Omental fat pad (tissue), 4 donors: ENCODE results near the gene ARHGEF16. TPM values are rescaled to one million over a fixed set of nuclear protein-coding genes. Genes with fewer than 3 reads are reported as not detected.

ENCODE experiments used
- ATAC-seq: fragments of 150-250 bp; one replicate; pipeline ENCODE4 v1.9.1; 2016; ENCODE audit warnings: mild to moderate bottlenecking, moderate library complexity; ENCODE audit not compliant: low FRiP score
- DNase-seq: peaks from one replicate; pipeline ENCODE4 v3.0.0-alpha.2; 2019; ENCODE audit warnings: low spot score
- CTCF ChIP-seq, 3 donors: fragments of 450-650 bp; IDR thresholded peaks; one replicate each; pipeline ENCODE4 v1.5.1; 2016 to 2017; ENCODE audit warnings: antibody characterized with exemption in 3 of 3, mild to moderate bottlenecking in 3 of 3, moderate library complexity in 2 of 3
- total RNA-seq, 4 donors: library from RNA; depleted of rRNA; stranded (reverse); fragments of >200 nt; gene quantifications; one replicate each; pipeline ENCODE4 v1.1.0, GENCODE V29; 2016

Gene ARHGEF16
- 1 to 10 TPM in 3 of 4 donors, under 1 TPM in 1; 0.36 to 3.2 (median 1.9) TPM for total RNA-seq

GRCh38 chr1:3453891-3454810, at the start of gene ARHGEF16:
Gene ARHGEF16 (plus strand): TSS chr1:3454665. CDS start chr1:3463085, 8,420 bp downstream.
- no peak for TF ChIP-seq CTCF (IDR thresholded peaks at IDR 0.05)
- DNase-seq, result no peak
- peak; percentile 50 for ATAC-seq

GRCh38 chr1:3404801-3405200, 49.7 kb upstream of the ARHGEF16 start:
- no peak for DNase-seq
- no peak for TF ChIP-seq CTCF (IDR thresholded peaks at IDR 0.05)
- no peak for ATAC-seq

- no peak for TF ChIP-seq CTCF (IDR thresholded peaks at IDR 0.05)
- DNase-seq (no peak), ATAC-seq (no peak)
Measured at GRCh38 chr1:3405491-3405890, 49.0 kb upstream of the ARHGEF16 start.

GRCh38 chr1:3405974-3406867, 48.2 kb upstream of the ARHGEF16 start:
- DNase-seq (no peak), ATAC-seq (no peak)
- TF ChIP-seq CTCF (IDR thresholded peaks at IDR 0.05), result no peak

- ATAC-seq (no peak), DNase-seq (no peak)
- TF ChIP-seq CTCF (IDR thresholded peaks at IDR 0.05), result no peak
Measured at GRCh38 chr1:3407021-3407420, 47.4 kb upstream of the ARHGEF16 start.

GRCh38 chr1:3408751-3409266, 45.7 kb upstream of the ARHGEF16 start:
- ATAC-seq (no peak), DNase-seq (no peak)
- no peak for TF ChIP-seq CTCF (IDR thresholded peaks at IDR 0.05)
